GM12878 (cell line): ENCODE results near the gene TAPBPL. TPM values are rescaled to one million over a fixed set of nuclear protein-coding genes. Genes with fewer than 3 reads are reported as not detected.

Experiments used
- ATF2 ChIP-seq: IDR thresholded peaks from 2 replicates; pipeline ENCODE4 v1.6.1; 2012; ENCODE audit warnings: low read length, inconsistent platforms
- CREM ChIP-seq: IDR thresholded peaks from 2 replicates; pipeline ENCODE4 v1.6.1; 2014; ENCODE audit warnings: antibody characterized with exemption, low read depth
- HSF1 ChIP-seq: fragments of 150-350 bp; IDR thresholded peaks from 2 replicates; pipeline ENCODE4 v1.6.1; 2014; ENCODE audit warnings: mild to moderate bottlenecking, low read depth, low read length
- NFIC ChIP-seq: IDR thresholded peaks from 2 replicates; pipeline ENCODE4 v1.6.1; 2012; ENCODE audit warnings: low read depth, mild to moderate bottlenecking, inconsistent platforms, low read length, moderate library complexity
- SUPT20H ChIP-seq: IDR thresholded peaks from 2 replicates; pipeline ENCODE4 v1.6.1; 2011; ENCODE audit warnings: low read depth, mild to moderate bottlenecking, low read length, moderate library complexity, borderline replicate concordance; ENCODE audit not compliant: control insufficient read depth
- TARDBP ChIP-seq: IDR thresholded peaks from 2 replicates; pipeline ENCODE4 v1.6.1; 2016; ENCODE audit warnings: borderline replicate concordance
- ZSCAN29 ChIP-seq: fragments of 450-650 bp; IDR thresholded peaks from 2 replicates; pipeline ENCODE4 v1.6.1; 2017; ENCODE audit warnings: mild to moderate bottlenecking, moderate library complexity
- polyA plus RNA-seq, 11 experiments: library from polyadenylated mRNA; depleted of rRNA in 4 of 11; unstranded in 6 of 11; stranded (reverse) in 5 of 11; fragments of >200 nt; fragmentation: Nextera tagmentation in 4 of 11; fragmentation: Illumina TruSeq in 1 of 11; extraction: Ambion mirVana in 4 of 11; extraction: Trizol in 1 of 11; gene quantifications; 1 replicate in 1 of 11; 2 replicates in 10 of 11; pipeline versions ENCODE4 v1.2.1 to v1.2.3, GENCODE V29; 2011 to 2016; ENCODE audit warnings: inconsistent platforms in 2 of 11, missing spikeins in 2 of 11, low read depth in 1 of 11
- total RNA-seq, 4 experiments: library from RNA; depleted of rRNA in 3 of 4; stranded (reverse); fragments of >200 nt in 3 of 4; fragmentation: Illumina TruSeq in 1 of 4; extraction: Trizol in 1 of 4; gene quantifications; 2 replicates each; pipeline versions ENCODE4 v1.2.1 to v1.2.3, GENCODE V29; 2013 to 2021
- TF ChIP-seq, protein P1 (sequence below): fragments of 150-350 bp; IDR thresholded peaks from 2 replicates; pipeline ENCODE4 v1.6.1; 2016; ENCODE audit warnings: low read depth, low read length

TAPBPL gene
- total and polyA plus RNA-seq, 10 of the 15 experiments (the other 5 are each of a cell fraction or from before 2014, with no cell fraction given), result 12.4 to 45.0 (median 29.9) TPM

DNA sequence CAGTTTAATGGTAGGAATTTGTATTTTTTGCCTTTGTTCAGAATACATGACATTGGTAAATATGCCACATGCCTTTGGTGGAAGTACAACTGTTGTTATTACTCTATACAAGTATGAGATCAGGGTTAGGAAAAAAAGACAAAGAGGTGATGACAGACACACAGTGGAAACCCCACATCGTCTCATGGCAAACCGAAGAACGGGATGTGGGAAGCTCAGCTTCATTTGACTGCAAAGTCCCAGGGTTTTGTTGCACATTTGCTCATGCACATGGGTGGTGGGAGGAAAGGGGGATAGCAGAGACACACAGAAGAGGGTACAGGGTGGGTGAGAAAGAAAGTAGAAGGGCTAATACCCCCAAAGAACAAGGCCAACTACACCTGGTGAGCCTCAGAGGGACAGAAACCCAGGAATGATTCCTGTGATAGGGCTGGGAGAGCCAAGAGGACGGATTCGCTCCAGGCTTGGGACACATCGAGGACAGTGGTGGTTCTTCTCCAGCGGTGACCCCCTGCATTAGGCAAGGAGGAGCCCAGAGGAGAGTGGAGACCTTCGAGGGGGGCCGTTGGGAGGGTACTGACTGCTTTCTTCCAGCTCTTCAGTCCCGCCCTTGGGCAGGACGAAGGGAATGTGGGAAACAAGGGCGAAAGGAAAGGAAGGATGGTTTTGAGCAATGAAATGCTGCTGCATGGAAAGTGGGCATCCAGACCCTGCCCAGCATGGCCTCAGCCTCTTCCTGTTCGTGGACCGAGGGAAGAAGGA, 10.6 kb downstream of the TAPBPL start (continued):
- TF ChIP-seq, protein P1, sequence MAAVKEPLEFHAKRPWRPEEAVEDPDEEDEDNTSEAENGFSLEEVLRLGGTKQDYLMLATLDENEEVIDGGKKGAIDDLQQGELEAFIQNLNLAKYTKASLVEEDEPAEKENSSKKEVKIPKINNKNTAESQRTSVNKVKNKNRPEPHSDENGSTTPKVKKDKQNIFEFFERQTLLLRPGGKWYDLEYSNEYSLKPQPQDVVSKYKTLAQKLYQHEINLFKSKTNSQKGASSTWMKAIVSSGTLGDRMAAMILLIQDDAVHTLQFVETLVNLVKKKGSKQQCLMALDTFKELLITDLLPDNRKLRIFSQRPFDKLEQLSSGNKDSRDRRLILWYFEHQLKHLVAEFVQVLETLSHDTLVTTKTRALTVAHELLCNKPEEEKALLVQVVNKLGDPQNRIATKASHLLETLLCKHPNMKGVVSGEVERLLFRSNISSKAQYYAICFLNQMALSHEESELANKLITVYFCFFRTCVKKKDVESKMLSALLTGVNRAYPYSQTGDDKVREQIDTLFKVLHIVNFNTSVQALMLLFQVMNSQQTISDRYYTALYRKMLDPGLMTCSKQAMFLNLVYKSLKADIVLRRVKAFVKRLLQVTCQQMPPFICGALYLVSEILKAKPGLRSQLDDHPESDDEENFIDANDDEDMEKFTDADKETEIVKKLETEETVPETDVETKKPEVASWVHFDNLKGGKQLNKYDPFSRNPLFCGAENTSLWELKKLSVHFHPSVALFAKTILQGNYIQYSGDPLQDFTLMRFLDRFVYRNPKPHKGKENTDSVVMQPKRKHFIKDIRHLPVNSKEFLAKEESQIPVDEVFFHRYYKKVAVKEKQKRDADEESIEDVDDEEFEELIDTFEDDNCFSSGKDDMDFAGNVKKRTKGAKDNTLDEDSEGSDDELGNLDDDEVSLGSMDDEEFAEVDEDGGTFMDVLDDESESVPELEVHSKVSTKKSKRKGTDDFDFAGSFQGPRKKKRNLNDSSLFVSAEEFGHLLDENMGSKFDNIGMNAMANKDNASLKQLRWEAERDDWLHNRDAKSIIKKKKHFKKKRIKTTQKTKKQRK, result no peak
- TF ChIP-seq CREM (no peak), TARDBP (no peak), ZSCAN29 (no peak), ATF2 (peak; percentile 43; the same call in 1 of the 2 replicates), NFIC (peak; percentile 20; the same call in 1 of the 2 replicates), HSF1 (no peak), SUPT20H (no peak)
